Measurements from ENCODE around the gene MVB12B. TPM values are rescaled to one million over a fixed set of nuclear protein-coding genes. Genes with fewer than 3 reads are reported as not detected.

Gene MVB12B
- total and polyA plus RNA-seq, 2 of the 4 experiments (the other 2 are of a cell fraction) = 2.0 to 4.0 TPM

GRCh38 chr9:126531591-126531990 is 205.0 kb downstream of the MVB12B start:
- no peak overlapping the region for H3K27ac ChIP-seq (ENCODE audit: insufficient read depth, low read length)
- WGBS, 2 experiments (ENCODE audit: extremely low coverage in 2 of 2, insufficient read length in 1 of 2) = 50% methylated on average over 1 of the region's 5 CpGs; no CpG with 5 or more reads in 1 of the 2 experiments
- no peak overlapping the region for H2BK5ac ChIP-seq (ENCODE audit: low read depth, low read length, poor library complexity, severe bottlenecking)
- dilution Hi-C loops (cut with HindIII; ENCODE audit: low sequenced_read_pairs, unreplicated experiment) = no loop called here
- H2AK5ac ChIP-seq (ENCODE audit: low read depth, low read length) = no peak overlapping the region
- no peak overlapping the region for H3K4me2 ChIP-seq (ENCODE audit: low read depth, low read length)
- no peak overlapping the region for H4K91ac ChIP-seq (ENCODE audit: insufficient read depth, low read depth, low read length)
- no TSS peak for BruUV-seq (replicated peaks)
- no peak overlapping the region for H3K18ac ChIP-seq (ENCODE audit: low read depth, low read length)
- H3K4ac ChIP-seq (ENCODE audit: low read depth, low read length) = no peak overlapping the region
- H4K8ac ChIP-seq (ENCODE audit: low read depth in 2 of 2, low read length in 2 of 2) = no peak overlapping the region
- no peak overlapping the region for H2BK120ac ChIP-seq (ENCODE audit: low read depth, low read length)
- no peaks in the 10 kb centered on the region for H3K9me1 ChIP-seq (ENCODE audit: insufficient read depth, low read length)
- no peak for ATAC-seq (ENCODE audit: low read depth)
- H3K27me3 ChIP-seq (ENCODE audit: control insufficient read depth, insufficient read depth, low read length) = peaks cover 78% of the 10 kb centered on the region
- H4K20me1 ChIP-seq (ENCODE audit: insufficient read depth, low read length) = no peaks in the 10 kb centered on the region
- no peak overlapping the region for H4K5ac ChIP-seq (ENCODE audit: low read depth, low read length)
- no peak overlapping the region for H2BK15ac ChIP-seq (ENCODE audit: low read depth, low read length)
- H3K36me3 ChIP-seq (ENCODE audit: control insufficient read depth, insufficient read depth, low read length) = no peaks in the 10 kb centered on the region
- H2BK20ac ChIP-seq (ENCODE audit: low read depth, low read length) = no peak overlapping the region
- ChIA-PET POLR2A (ENCODE audit: unreplicated experiment) (interaction anchor here (0.5 kb wide), 1 partner anchor 19 kb away, joined by 16 read pairs; no protein-coding TSS in a partner anchor), CTCF (no interaction called here)
- in situ Hi-C loops (cut with MboI; ENCODE audit: low sequenced_read_pairs) = no loop called here
- intact Hi-C loops (cut with micrococcal nuclease) = no loop called here
- H3K4me3 ChIP-seq (ENCODE audit: insufficient read depth, low read depth, low read length) = no peak overlapping the region
- no peak overlapping the region for H3K56ac ChIP-seq (ENCODE audit: extremely low read depth, insufficient read depth, low read length)
- H3K23ac ChIP-seq (ENCODE audit: low read depth, low read length) = no peak overlapping the region
- no peak overlapping the region for H2AK9ac ChIP-seq (replicated peaks; ENCODE audit: low read depth, low read length, poor library complexity)
- no peaks in the 10 kb centered on the region for H3K9me3 ChIP-seq (ENCODE audit: control insufficient read depth, insufficient read depth, low read length)
- no peak for TF ChIP-seq CTCF (conservative IDR thresholded peaks at IDR 0.05; ENCODE audit: low read depth, low read length)
- TF ChIP-seq FOS (IDR thresholded peaks at IDR 0.05; ENCODE audit: low read depth, low read length) = no peak
- TF ChIP-seq SMC3 (IDR thresholded peaks at IDR 0.05; ENCODE audit: low read depth, low read length) = no peak
- TF ChIP-seq RFX5 (IDR thresholded peaks at IDR 0.05; ENCODE audit: low read depth, low read length) = no peak
- no peak for TF ChIP-seq POLR2A (IDR thresholded peaks at IDR 0.05; ENCODE audit: low read depth, low read length)
- TF ChIP-seq MAZ (IDR thresholded peaks at IDR 0.05; ENCODE audit: borderline replicate concordance, low read depth, low read length) = no peak
- no peak for TF ChIP-seq ELK1 (IDR thresholded peaks at IDR 0.05; ENCODE audit: borderline replicate concordance, low read depth, low read length)
- no peak for TF ChIP-seq RCOR1 (IDR thresholded peaks at IDR 0.05; ENCODE audit: insufficient replicate concordance, low read length)
- TF ChIP-seq CHD1 (IDR thresholded peaks at IDR 0.05; ENCODE audit: low read depth, low read length) = no peak
- TF ChIP-seq USF2 (IDR thresholded peaks at IDR 0.05; ENCODE audit: low read depth, low read length) = no peak
- TF ChIP-seq NFE2L2 (IDR thresholded peaks at IDR 0.05; ENCODE audit: low read depth, low read length) = no peak
- TF ChIP-seq MXI1 (IDR thresholded peaks at IDR 0.05; ENCODE audit: borderline replicate concordance, low read depth, low read length) = no peak
- TF ChIP-seq BHLHE40 (IDR thresholded peaks at IDR 0.05; ENCODE audit: low read depth, low read length) = no peak
- no peak for TF ChIP-seq CEBPB (IDR thresholded peaks at IDR 0.05; ENCODE audit: low read depth, low read length)
- TF ChIP-seq RAD21 (IDR thresholded peaks at IDR 0.05; ENCODE audit: low read length) = no peak
- TF ChIP-seq MAFK (IDR thresholded peaks at IDR 0.05; ENCODE audit: low read depth, low read length) = no peak
- H3K4me1 ChIP-seq (ENCODE audit: control insufficient read depth, insufficient read depth, low read length) = no peaks in the 10 kb centered on the region; the same call in 1 of the 2 replicates
- H3K14ac ChIP-seq (replicated peaks; ENCODE audit: low read depth, low read length) = no peak overlapping the region
- DNase-seq = no peak
- no peaks in the 10 kb centered on the region for H3K79me1 ChIP-seq (ENCODE audit: low read depth in 1 of 2, low read length in 2 of 2)
- no peak overlapping the region for H3K9ac ChIP-seq (ENCODE audit: low read depth, low read length)
- no peak overlapping the region for H2AFZ ChIP-seq (replicated peaks; ENCODE audit: low read length, poor library complexity)
